Measurements from ENCODE around the gene ZBTB42. TPM values are rescaled to one million over a fixed set of nuclear protein-coding genes. Genes with fewer than 3 reads are reported as not detected.

ZBTB42 gene
- polyA plus RNA-seq, 3 donors = 0.49 to 1.0 (median 0.68) TPM

DNA sequence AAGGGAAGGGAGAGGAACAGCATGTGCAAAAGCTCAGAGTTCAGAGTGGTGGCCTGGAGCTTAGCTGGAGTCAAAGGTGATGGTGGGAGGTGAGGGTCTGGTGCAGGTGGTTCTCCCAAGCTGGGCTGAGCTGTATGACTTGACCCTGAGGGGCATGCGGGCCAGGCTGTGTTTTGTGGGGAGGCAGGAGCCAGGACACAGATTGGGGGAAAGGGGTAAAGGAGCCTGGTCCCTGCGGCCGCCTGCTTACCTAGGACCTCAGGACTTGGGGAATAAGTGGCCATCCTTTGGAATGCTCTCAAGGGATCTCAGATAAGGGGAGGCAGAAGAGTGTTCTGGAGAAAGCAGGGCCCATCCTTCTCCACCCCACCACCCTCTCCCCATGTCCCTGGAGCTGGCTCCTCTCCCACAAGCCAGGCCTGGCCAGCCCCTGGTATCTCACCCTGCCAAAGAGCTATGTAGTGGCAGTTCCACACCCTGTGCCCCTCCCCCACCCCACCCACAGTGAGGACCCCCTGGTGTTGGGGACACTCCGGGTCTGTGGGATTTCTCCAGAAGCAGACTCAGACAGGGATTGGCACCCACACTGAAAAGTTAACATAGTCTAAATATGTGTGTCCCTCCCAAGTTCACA lies 44.2 kb downstream of the ZBTB42 start:
- no peaks in the 10 kb centered on the region for H3K36me3 ChIP-seq (replicated peaks in 1 of 2; ENCODE audit: control insufficient read depth in 1 of 2, insufficient read depth in 2 of 2, low read length in 2 of 2)
- H3K27ac Mint-ChIP-seq = no peak overlapping the region
- no peaks in the 10 kb centered on the region for H3K36me3 Mint-ChIP-seq
- no peak overlapping the region for H3K4me3 ChIP-seq (replicated peaks in 1 of 3; ENCODE audit: low read depth in 2 of 3, low read length in 3 of 3)
- no peak for DNase-seq
- H3K4me1 Mint-ChIP-seq = no peaks in the 10 kb centered on the region
- WGBS (ENCODE audit: insufficient coverage) = 63% methylated on average over 1 of the region's 4 CpGs
- H3K27ac ChIP-seq (ENCODE audit: low read depth in 1 of 2, low read length in 2 of 2) = no peak overlapping the region
- H4K20me1 ChIP-seq (ENCODE audit: insufficient read depth, low read length) = no peaks in the 10 kb centered on the region
- TF ChIP-seq, protein P1, sequence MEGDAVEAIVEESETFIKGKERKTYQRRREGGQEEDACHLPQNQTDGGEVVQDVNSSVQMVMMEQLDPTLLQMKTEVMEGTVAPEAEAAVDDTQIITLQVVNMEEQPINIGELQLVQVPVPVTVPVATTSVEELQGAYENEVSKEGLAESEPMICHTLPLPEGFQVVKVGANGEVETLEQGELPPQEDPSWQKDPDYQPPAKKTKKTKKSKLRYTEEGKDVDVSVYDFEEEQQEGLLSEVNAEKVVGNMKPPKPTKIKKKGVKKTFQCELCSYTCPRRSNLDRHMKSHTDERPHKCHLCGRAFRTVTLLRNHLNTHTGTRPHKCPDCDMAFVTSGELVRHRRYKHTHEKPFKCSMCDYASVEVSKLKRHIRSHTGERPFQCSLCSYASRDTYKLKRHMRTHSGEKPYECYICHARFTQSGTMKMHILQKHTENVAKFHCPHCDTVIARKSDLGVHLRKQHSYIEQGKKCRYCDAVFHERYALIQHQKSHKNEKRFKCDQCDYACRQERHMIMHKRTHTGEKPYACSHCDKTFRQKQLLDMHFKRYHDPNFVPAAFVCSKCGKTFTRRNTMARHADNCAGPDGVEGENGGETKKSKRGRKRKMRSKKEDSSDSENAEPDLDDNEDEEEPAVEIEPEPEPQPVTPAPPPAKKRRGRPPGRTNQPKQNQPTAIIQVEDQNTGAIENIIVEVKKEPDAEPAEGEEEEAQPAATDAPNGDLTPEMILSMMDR (IDR thresholded peaks at IDR 0.05) = no peak
- peaks cover 0 to 9% of the 10 kb centered on the region in 2 donors for H3K9me3 ChIP-seq (replicated peaks in 1 of 2; ENCODE audit: control insufficient read depth in 1 of 2, insufficient read depth in 1 of 2, low read length in 2 of 2)
- no peak overlapping the region for H3K9ac ChIP-seq (ENCODE audit: insufficient read depth, low read length, poor library complexity, severe bottlenecking)
- no peaks in the 10 kb centered on the region for H3K4me1 ChIP-seq (ENCODE audit: control insufficient read depth in 1 of 2, insufficient read depth in 2 of 2, low read length in 2 of 2)
- intact Hi-C loops (cut with micrococcal nuclease) = no loop called here
- H3K79me2 ChIP-seq (ENCODE audit: insufficient read depth, low read length) = no peaks in the 10 kb centered on the region
- peaks cover 0 to 6% (median 1%) of the 10 kb centered on the region in 7 donors for H3K9me3 Mint-ChIP-seq
- H3K27me3 Mint-ChIP-seq (ENCODE audit: low read depth in 3 of 3) = peaks cover 48 to 81% (median 80%) of the 10 kb centered on the region in 3 donors
- H3K27me3 ChIP-seq (ENCODE audit: control insufficient read depth in 2 of 2, insufficient read depth in 2 of 2, low read length in 2 of 2) = peaks cover 47 to 62% of the 10 kb centered on the region in 2 donors
- no peak overlapping the region for H2AFZ ChIP-seq (ENCODE audit: insufficient read depth, low read depth, low read length, poor library complexity, severe bottlenecking)
- no peak overlapping the region for H3K4me2 ChIP-seq (replicated peaks; ENCODE audit: extremely low read depth, low read length, poor library complexity, severe bottlenecking)
- H3K4me3 Mint-ChIP-seq = peak overlapping the region in 1 of 2 donors; percentile 84

DNA sequence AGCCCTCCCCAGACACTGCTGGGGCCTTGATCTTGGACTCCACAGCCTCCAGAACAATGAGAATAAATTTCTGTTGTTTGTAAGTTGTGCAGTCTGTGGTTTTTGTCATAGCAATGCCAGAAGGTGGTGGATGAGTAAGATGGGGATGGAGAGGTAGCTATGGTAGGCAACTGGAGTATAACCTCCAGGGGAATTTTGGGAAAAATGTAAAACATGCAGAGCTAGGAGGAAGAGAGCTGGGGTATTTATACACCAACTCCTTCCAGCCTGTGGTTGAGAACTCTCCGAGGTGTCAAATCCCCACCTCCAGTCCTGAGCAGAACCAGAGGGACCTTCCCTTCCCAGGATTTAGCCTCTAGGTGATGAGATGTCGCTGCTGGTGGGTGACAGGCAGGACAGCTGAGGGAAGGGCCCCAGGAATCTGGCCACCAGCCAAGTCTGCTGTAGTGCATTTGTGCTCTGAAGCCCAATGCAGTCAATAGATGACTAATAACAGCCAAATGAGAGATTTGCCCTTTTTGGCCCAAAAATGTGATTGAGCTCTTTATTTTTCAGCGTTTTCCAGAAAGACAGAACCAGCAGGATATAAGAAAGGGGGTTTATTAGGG lies 45.0 kb downstream of the ZBTB42 start:
- no peaks in the 10 kb centered on the region for H3K4me1 Mint-ChIP-seq
- Histone ChIP-seq H3K4me1 (ENCODE audit: control insufficient read depth in 1 of 2, insufficient read depth in 2 of 2, low read length in 2 of 2) (no peaks in the 10 kb centered on the region), H3K79me2 (ENCODE audit: insufficient read depth, low read length) (no peaks in the 10 kb centered on the region), H3K9me3 (replicated peaks in 1 of 2; ENCODE audit: control insufficient read depth in 1 of 2, insufficient read depth in 1 of 2, low read length in 2 of 2) (peaks cover 0 to 9% of the 10 kb centered on the region in 2 donors), H3K9ac (ENCODE audit: insufficient read depth, low read length, poor library complexity, severe bottlenecking) (no peak overlapping the region), H3K4me3 (replicated peaks in 1 of 3; ENCODE audit: low read depth in 2 of 3, low read length in 3 of 3) (no peak overlapping the region), H3K4me2 (replicated peaks; ENCODE audit: extremely low read depth, low read length, poor library complexity, severe bottlenecking) (no peak overlapping the region), H3K27me3 (ENCODE audit: control insufficient read depth in 2 of 2, insufficient read depth in 2 of 2, low read length in 2 of 2) (peaks cover 46 to 58% of the 10 kb centered on the region in 2 donors), H3K36me3 (replicated peaks in 1 of 2; ENCODE audit: control insufficient read depth in 1 of 2, insufficient read depth in 2 of 2, low read length in 2 of 2) (no peaks in the 10 kb centered on the region), H2AFZ (ENCODE audit: insufficient read depth, low read depth, low read length, poor library complexity, severe bottlenecking) (no peak overlapping the region), H3K27ac (ENCODE audit: low read depth in 1 of 2, low read length in 2 of 2) (no peak overlapping the region), H4K20me1 (ENCODE audit: insufficient read depth, low read length) (no peaks in the 10 kb centered on the region)
- TF ChIP-seq, protein P1 (IDR thresholded peaks at IDR 0.05) = no peak
- peaks cover 0 to 6% (median 1%) of the 10 kb centered on the region in 7 donors for H3K9me3 Mint-ChIP-seq
- H3K27me3 Mint-ChIP-seq (ENCODE audit: low read depth in 3 of 3) = peaks cover 44 to 79% (median 74%) of the 10 kb centered on the region in 3 donors
- no peaks in the 10 kb centered on the region for H3K36me3 Mint-ChIP-seq
- no peak for DNase-seq
- peak overlapping the region in 1 of 7 donors; percentile 6 for H3K27ac Mint-ChIP-seq
- peak overlapping the region in 1 of 2 donors; percentile 9 for H3K4me3 Mint-ChIP-seq
- intact Hi-C loops (cut with micrococcal nuclease) = no loop called here
- WGBS (ENCODE audit: insufficient coverage) = 88% methylated on average over 1 of the region's 3 CpGs

All from CD14-positive monocyte (primary cell).